SK-N-SH treated with all-trans-retinoic acid at 6 μM for 48 hours (cell line): ENCODE measurements around the gene EFCAB12.

Source experiments
- BACH2 ChIP-seq: fragments of 250-450 bp; sonication (Bioruptor Pico); IDR thresholded peaks from 2 replicates; pipeline ENCODE4 v1.9.0; 2021; ENCODE audit warnings: mild to moderate bottlenecking, borderline replicate concordance
- CREB5 ChIP-seq: fragments of 250-450 bp; sonication (Bioruptor Pico); IDR thresholded peaks from 2 replicates; pipeline ENCODE4 v1.5.1; 2020; ENCODE audit warnings: low read depth, mild to moderate bottlenecking, moderate library complexity
- ZFP30 ChIP-seq: fragments of 450-650 bp; formaldehyde crosslinking; IDR thresholded peaks from 2 replicates; pipeline ENCODE4 v1.5.0; 2022; ENCODE audit warnings: mild to moderate bottlenecking, moderate library complexity
- TF ChIP-seq, protein P1 (sequence below): fragments of 250-450 bp; sonication (Bioruptor Pico); IDR thresholded peaks from 2 replicates; pipeline ENCODE4 v1.8.0; 2020; ENCODE audit warnings: mild to moderate bottlenecking, moderate library complexity, borderline replicate concordance

GRCh38 chr3:129476586-129476985 is 48.1 kb upstream of the EFCAB12 start:
- TF ChIP-seq ZFP30 (CRISPR knock-in tag), result no peak
- TF ChIP-seq, protein P1, sequence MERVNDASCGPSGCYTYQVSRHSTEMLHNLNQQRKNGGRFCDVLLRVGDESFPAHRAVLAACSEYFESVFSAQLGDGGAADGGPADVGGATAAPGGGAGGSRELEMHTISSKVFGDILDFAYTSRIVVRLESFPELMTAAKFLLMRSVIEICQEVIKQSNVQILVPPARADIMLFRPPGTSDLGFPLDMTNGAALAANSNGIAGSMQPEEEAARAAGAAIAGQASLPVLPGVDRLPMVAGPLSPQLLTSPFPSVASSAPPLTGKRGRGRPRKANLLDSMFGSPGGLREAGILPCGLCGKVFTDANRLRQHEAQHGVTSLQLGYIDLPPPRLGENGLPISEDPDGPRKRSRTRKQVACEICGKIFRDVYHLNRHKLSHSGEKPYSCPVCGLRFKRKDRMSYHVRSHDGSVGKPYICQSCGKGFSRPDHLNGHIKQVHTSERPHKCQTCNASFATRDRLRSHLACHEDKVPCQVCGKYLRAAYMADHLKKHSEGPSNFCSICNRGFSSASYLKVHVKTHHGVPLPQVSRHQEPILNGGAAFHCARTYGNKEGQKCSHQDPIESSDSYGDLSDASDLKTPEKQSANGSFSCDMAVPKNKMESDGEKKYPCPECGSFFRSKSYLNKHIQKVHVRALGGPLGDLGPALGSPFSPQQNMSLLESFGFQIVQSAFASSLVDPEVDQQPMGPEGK (CRISPR knock-in tag), result no peak
- TF ChIP-seq BACH2, result no peak
- TF ChIP-seq CREB5 (CRISPR knock-in tag), result no peak
